ENCODE results near the gene MYLK2. TPM values are rescaled to one million over a fixed set of nuclear protein-coding genes. Genes with fewer than 3 reads are reported as not detected.

Gene MYLK2
- total RNA-seq, 1 donor from 2014 or later: not detected

DNA sequence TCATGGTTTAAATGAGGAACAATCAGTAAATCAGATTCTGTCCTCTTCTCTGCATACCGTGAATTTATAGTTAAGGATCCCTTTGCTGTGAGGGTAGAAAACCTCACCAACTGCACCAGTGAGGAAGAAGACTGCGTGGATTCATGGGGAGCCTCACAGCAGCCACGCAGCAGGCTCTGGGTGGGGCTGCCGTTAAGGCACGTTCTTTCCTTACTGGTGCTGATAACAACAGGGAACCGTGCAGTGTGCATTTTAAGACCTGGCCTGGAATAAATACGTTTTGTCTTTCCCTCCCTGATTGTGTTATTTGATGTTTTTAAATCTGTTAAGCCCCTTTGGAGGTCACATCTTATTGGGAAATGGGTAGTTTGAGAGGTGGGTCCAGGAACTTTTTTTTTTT lies 17.6 kb upstream of the MYLK2 start:
- DNase-seq (no peak), ATAC-seq (no peak)
- TF ChIP-seq, protein P1, sequence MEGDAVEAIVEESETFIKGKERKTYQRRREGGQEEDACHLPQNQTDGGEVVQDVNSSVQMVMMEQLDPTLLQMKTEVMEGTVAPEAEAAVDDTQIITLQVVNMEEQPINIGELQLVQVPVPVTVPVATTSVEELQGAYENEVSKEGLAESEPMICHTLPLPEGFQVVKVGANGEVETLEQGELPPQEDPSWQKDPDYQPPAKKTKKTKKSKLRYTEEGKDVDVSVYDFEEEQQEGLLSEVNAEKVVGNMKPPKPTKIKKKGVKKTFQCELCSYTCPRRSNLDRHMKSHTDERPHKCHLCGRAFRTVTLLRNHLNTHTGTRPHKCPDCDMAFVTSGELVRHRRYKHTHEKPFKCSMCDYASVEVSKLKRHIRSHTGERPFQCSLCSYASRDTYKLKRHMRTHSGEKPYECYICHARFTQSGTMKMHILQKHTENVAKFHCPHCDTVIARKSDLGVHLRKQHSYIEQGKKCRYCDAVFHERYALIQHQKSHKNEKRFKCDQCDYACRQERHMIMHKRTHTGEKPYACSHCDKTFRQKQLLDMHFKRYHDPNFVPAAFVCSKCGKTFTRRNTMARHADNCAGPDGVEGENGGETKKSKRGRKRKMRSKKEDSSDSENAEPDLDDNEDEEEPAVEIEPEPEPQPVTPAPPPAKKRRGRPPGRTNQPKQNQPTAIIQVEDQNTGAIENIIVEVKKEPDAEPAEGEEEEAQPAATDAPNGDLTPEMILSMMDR (IDR thresholded peaks at IDR 0.05): no peak
- H3K27ac ChIP-seq: no peak overlapping the region
- no peak overlapping the region for H3K4me3 ChIP-seq
- H3K36me3 ChIP-seq: no peaks in the 10 kb centered on the region
- no peaks in the 10 kb centered on the region for H3K4me1 ChIP-seq
- intact Hi-C loops (cut with DNase I): no loop called here
- H3K27me3 ChIP-seq: no peaks in the 10 kb centered on the region
- H3K9me3 ChIP-seq: no peaks in the 10 kb centered on the region

DNA sequence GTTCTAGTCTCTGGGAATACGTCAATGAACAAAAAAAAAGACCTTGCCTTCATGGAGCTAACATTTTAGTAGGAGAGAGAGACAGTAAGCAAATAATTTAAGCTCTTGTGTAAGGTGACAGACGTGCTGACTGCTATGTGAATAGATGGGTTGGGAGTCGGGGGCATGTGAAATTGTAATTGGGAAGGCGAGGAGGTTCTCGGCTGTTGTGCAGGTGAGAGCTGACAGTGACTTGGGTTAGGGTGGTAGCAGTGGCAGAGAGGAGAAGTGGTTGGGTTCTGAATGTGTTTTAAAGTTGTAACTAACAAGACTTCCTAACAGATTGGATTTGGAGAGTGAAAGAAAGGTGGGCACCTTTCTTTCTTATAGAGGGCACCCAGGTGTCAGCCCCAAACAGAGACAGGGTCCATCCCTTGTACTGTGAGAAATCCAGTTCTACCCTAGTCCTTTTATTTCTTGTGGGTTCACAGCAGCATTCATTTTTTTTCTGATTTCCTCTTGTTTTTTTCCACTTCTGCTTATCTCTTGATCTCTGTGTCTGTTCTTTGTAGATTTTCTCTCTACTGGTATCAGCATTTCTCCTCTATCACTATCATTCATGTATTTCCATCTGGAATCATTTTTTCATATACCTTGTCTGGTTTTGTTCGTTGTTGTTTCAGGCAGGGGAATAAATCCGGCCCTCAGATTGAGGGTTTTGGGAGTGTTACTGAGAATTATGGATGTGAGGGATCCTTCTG lies 15.4 kb upstream of the MYLK2 start:
- TF ChIP-seq, protein P1 (IDR thresholded peaks at IDR 0.05): no peak
- DNase-seq (no peak), ATAC-seq (no peak)
- H3K27ac ChIP-seq: no peak overlapping the region
- H3K4me1 ChIP-seq: no peaks in the 10 kb centered on the region
- intact Hi-C loops (cut with DNase I): no loop called here
- no peak overlapping the region for H3K4me3 ChIP-seq
- H3K27me3 ChIP-seq: no peaks in the 10 kb centered on the region
- H3K36me3 ChIP-seq: no peaks in the 10 kb centered on the region
- no peaks in the 10 kb centered on the region for H3K9me3 ChIP-seq

DNA sequence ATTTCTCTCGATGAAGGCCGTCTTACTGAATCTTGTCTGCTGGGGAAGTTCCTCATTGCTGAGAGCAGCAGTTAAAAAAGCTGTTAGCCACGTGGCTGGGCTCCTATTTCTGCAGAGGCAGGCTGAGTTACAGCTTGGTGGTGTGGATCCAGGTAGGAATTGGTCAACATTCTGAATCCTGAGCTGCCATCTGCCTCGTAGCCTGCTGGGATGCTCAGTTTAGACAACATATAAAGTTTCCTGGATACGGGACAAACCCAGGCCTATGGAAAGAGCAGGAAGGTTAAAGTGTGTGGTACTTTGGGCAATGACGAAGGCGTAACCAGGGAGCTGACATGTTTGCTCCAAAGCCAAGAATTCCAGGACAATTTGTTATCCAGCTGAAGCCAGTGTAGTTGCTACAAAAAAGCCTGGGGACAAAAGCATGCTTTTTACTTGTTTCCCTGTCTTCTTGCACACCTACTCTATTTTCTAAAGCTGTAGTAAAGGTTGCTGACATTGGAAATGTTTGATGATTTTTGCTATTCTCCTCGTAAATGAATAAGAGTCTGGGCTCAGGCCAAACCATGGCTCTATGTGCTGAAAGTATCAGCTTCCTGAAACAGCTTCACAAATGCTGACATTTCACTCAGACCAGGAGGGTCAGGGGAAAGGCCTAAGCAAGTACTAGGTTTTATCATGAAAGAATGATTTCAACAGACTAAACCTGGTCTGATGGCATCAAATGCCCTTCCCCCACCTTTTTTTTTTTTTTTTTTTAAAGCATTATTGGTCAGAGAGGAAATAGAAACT lies 12.4 kb upstream of the MYLK2 start:
- Histone ChIP-seq H3K4me3 (no peak overlapping the region), H3K36me3 (no peaks in the 10 kb centered on the region), H3K9me3 (no peaks in the 10 kb centered on the region), H3K27ac (no peak overlapping the region), H3K4me1 (no peaks in the 10 kb centered on the region), H3K27me3 (no peaks in the 10 kb centered on the region)
- intact Hi-C loops (cut with DNase I): no loop called here
- TF ChIP-seq, protein P1 (IDR thresholded peaks at IDR 0.05): no peak
- DNase-seq: no peak
- peak; percentile 31 for ATAC-seq

DNA sequence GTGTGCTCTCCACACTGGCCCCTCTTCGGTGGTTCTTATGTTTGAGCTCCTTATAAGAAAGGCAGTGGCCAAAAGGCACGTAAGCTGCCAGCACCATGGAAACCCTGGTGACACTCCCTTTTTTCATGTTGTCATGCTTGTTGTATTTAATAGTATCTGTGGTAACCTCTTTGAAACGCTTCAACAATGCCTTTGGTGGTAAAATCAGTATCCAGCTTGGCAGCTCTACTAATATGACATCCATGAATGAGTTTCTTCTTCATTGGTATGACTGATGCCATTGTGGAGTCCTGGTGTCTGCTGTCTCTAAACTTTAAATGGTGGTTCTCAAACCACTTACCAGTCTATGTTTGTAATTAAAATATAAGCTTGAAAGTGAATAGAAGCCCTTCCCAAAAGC lies 10.7 kb upstream of the MYLK2 start:
- Histone ChIP-seq H3K4me1 (no peaks in the 10 kb centered on the region), H3K27ac (no peak overlapping the region), H3K9me3 (no peaks in the 10 kb centered on the region), H3K4me3 (no peak overlapping the region), H3K36me3 (no peaks in the 10 kb centered on the region), H3K27me3 (no peaks in the 10 kb centered on the region)
- DNase-seq (no peak), ATAC-seq (no peak)
- intact Hi-C loops (cut with DNase I): no loop called here
- TF ChIP-seq, protein P1 (IDR thresholded peaks at IDR 0.05): no peak

DNA sequence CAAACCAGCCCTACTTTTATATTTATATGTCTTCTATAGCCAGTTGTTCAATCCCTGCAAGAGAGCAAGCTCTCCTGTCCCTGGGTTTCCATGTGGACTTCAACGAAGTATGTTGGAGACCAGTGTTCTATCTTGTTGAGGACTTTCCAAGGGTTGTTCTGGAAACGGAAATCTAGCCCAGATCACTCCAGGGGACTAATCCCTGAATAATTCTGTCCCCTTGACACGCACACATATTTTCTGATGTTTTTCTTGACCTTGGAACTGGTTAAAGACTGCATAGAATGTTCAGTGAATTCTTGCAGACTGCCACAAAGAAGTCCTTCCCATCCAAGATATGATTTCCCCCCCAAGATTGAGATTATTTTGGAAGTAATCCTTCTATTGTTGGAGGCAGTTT lies 9.5 kb upstream of the MYLK2 start:
- H3K4me1 ChIP-seq: peaks cover 3% of the 10 kb centered on the region
- no peak overlapping the region for H3K4me3 ChIP-seq
- H3K27ac ChIP-seq: no peak overlapping the region
- no peaks in the 10 kb centered on the region for H3K36me3 ChIP-seq
- no peaks in the 10 kb centered on the region for H3K27me3 ChIP-seq
- ATAC-seq (no peak), DNase-seq (no peak)
- intact Hi-C loops (cut with DNase I): no loop called here
- TF ChIP-seq, protein P1 (IDR thresholded peaks at IDR 0.05): no peak
- no peaks in the 10 kb centered on the region for H3K9me3 ChIP-seq
